ENCODE results near the gene MAP1LC3B. TPM values are rescaled to one million over a fixed set of nuclear protein-coding genes. Genes with fewer than 3 reads are reported as not detected.

MAP1LC3B gene
- total and polyA plus RNA-seq, 12 donors = 47.0 to 161 (median 125) TPM

DNA sequence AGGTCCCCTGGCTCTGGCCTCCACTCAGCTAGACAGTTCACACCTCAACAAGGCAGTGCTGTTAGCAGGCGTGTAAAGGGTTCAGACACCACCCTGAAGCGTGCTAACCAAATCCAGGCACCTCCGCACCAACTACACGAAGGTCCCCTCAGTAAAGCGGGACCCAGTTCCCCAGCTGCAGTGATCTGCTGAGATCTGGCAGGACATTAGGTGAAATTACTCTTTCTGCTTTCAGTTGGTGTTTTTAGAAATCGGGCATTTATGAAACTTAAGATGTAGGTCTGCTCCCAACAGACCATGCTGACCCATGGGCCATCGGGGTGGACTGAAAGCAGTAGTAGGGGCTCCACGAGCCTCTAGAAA, 35.7 kb upstream of the MAP1LC3B start:
- no peak for ATAC-seq
- Histone ChIP-seq H3K4me3 (no peak overlapping the region), H3K4me1 (peaks cover 0 to 24% (median 13%) of the 10 kb centered on the region in 9 donors), H3K27ac (no peak overlapping the region), H3K36me3 (peaks cover 0 to 78% (median 33%) of the 10 kb centered on the region in 9 donors), H3K27me3 (peaks cover 0 to 4% (median 0%) of the 10 kb centered on the region in 7 donors), H3K9me3 (no peaks in the 10 kb centered on the region)
- no peak for TF ChIP-seq CTCF (IDR thresholded peaks at IDR 0.05)
- DNase-seq = no peak
- intact Hi-C loops (cut with DNase I) = no loop called here
- 83 to 92% methylated on average over 8 of the region's 8 CpGs for WGBS, 2 donors

DNA sequence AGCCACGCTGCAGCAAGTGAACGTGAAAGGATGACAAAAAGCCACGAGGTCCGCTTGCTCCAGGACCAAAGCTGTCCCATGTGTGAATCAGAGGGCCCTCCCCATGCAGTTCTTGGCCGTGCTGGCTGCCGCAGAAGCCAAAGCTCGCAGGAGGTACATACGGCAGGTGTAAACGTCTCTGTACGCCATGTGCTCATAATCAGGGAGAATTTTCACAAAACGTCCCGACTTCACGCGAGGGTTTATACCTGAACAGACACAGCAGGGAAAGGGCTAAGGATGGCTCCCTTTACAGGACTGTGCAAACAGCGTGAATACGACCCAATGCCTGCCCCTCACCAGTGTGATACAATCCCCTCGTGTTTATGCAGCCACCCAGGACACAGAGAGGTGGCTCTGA, 33.9 kb upstream of the MAP1LC3B start:
- ATAC-seq = no peak
- peaks cover 0 to 77% (median 38%) of the 10 kb centered on the region in 9 donors for H3K36me3 ChIP-seq
- peaks cover 3 to 33% (median 10%) of the 10 kb centered on the region in 9 donors for H3K4me1 ChIP-seq
- no peak overlapping the region for H3K27ac ChIP-seq
- H3K4me3 ChIP-seq = no peak overlapping the region
- TF ChIP-seq CTCF (IDR thresholded peaks at IDR 0.05) = no peak
- intact Hi-C loops (cut with DNase I) = no loop called here
- DNase-seq = no peak
- no peaks in the 10 kb centered on the region for H3K9me3 ChIP-seq
- peaks cover 0 to 14% (median 0%) of the 10 kb centered on the region in 7 donors for H3K27me3 ChIP-seq
- 94 to 96% methylated on average over 17 of the region's 17 CpGs for WGBS, 2 donors

DNA sequence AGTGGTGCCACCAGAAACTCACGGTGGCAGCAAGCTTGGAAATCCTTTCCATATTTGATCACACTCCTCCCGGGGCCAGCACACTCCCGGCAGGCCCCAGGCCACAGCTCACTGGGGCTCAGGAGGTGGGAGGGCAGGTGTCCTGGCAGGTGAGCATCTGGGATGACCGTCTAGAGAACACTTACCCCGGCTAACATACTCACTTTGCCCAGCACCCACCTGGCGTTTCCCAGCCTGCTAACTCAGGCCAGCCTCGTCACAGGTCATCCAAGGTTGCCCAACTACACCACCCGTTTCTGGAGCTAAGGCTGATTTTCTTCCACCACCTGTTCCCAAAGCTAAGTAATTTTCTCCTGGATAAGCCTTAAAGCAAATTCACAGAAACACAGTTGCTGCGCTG, 33.4 kb upstream of the MAP1LC3B start:
- DNase-seq (no peak), ATAC-seq (peak in 1 of 8 donors; percentile 53)
- Histone ChIP-seq H3K27ac (no peak overlapping the region), H3K9me3 (no peaks in the 10 kb centered on the region), H3K27me3 (peaks cover 0 to 15% (median 0%) of the 10 kb centered on the region in 7 donors), H3K36me3 (peaks cover 0 to 72% (median 34%) of the 10 kb centered on the region in 9 donors), H3K4me3 (no peak overlapping the region), H3K4me1 (peaks cover 7 to 38% (median 15%) of the 10 kb centered on the region in 9 donors)
- no peak for TF ChIP-seq CTCF (IDR thresholded peaks at IDR 0.05)
- WGBS, 2 donors = 70 to 72% methylated on average over 9 of the region's 9 CpGs
- intact Hi-C loops (cut with DNase I) = no loop called here

GRCh38 chr16:87359121-87359520, 33.0 kb upstream of the MAP1LC3B start:
- Histone ChIP-seq H3K4me3 (no peak overlapping the region), H3K4me1 (peaks cover 8 to 42% (median 19%) of the 10 kb centered on the region in 9 donors), H3K27me3 (peaks cover 0 to 19% (median 0%) of the 10 kb centered on the region in 7 donors), H3K36me3 (peaks cover 0 to 68% (median 34%) of the 10 kb centered on the region in 9 donors), H3K27ac (no peak overlapping the region), H3K9me3 (no peaks in the 10 kb centered on the region)
- no peak for TF ChIP-seq CTCF (IDR thresholded peaks at IDR 0.05)
- ATAC-seq (no peak), DNase-seq (no peak)
- WGBS, 2 donors = 94 to 95% methylated on average over 7 of the region's 7 CpGs
- intact Hi-C loops (cut with DNase I) = no loop called here
